HCT116 (cell line): ENCODE measurements around the gene OR4Q3. TPM values are rescaled to one million over a fixed set of nuclear protein-coding genes. Genes with fewer than 3 reads are reported as not detected.
"Not testable (repeated sequence)": the region's sequence is repeated elsewhere in the genome, so short reads cannot be mapped to it uniquely, and the experiment has no call there.

ENCODE experiments used
- ATAC-seq: fragments of 200-7000 bp; cut with Tn5 transposase; 2 replicates; pipeline ENCODE4 v1.9.1; 2020; ENCODE audit warnings: mild to moderate bottlenecking, moderate library complexity
- BruUV-seq: library from RNA; stranded (reverse); fragments of 400-500 nt; replicated peaks from 2 replicates; lab custom pipeline; 2021; lab: Mats Ljungman, UMichigan
- CTCF ChIA-PET: fragments of 300-600 bp; sonication (Branson Sonifier 250); formaldehyde crosslinking; loops from one replicate; lab custom pipeline; 2021; ENCODE audit warnings: antibody characterized with exemption; lab: Charles Lee
- POLR2A ChIA-PET: fragments of 300-600, 350-600 bp; sonication (Branson Sonifier 250); formaldehyde crosslinking; loops from one replicate; lab custom pipeline; 2021; ENCODE audit warnings: antibody characterized with exemption; lab: Charles Lee
- RAD21 ChIA-PET, 2 experiments: fragments of 300-600 bp; sonication (Branson Sonifier 250); formaldehyde crosslinking; loops; one replicate each; lab custom pipeline; 2023; ENCODE audit warnings: low total read pairs in 2 of 2; ENCODE audit not compliant: uncharacterized antibody in 2 of 2, unreplicated experiment in 2 of 2, low non-redundant PET in 1 of 2; lab: Charles Lee
- DNase-seq: peaks from one replicate; pipeline ENCODE4 v3.0.0-alpha.2; 2010; ENCODE audit warnings: low read depth, low spot score
- H2AFZ ChIP-seq: fragments of 200-600 bp; shearing (Covaris generic), sonication (generic); 2 replicates; pipeline ENCODE4 v1.6.1; 2017; ENCODE audit warnings: low read depth, mixed run types, mixed read lengths, antibody characterized with exemption, low read length; ENCODE audit not compliant: poor library complexity, severe bottlenecking
- H3K27ac ChIP-seq: 2 replicates; pipeline ENCODE4 v1.5.1; 2012; ENCODE audit warnings: low read depth, low read length
- H3K27me3 ChIP-seq: fragments of 200-600 bp; sonication (generic); 2 replicates; pipeline ENCODE4 v1.6.1; 2016; ENCODE audit warnings: mixed run types, low read length, mixed read lengths; ENCODE audit not compliant: insufficient read depth
- H3K36me3 ChIP-seq, 2 experiments: fragments of 200-500 bp in 1 of 2; fragments of 200-600 bp in 1 of 2; sonication (Bioruptor generic) in 1 of 2; sonication (generic) in 1 of 2; 2 replicates each; pipeline versions ENCODE4 v1.5.1 to v1.6.1; 2014 to 2016; ENCODE audit warnings: low read length in 2 of 2, inconsistent platforms in 1 of 2, mixed read lengths in 1 of 2, mixed run types in 1 of 2; ENCODE audit not compliant: insufficient read depth in 2 of 2, control insufficient read depth in 1 of 2
- H3K4me1 ChIP-seq, 2 experiments: fragments of 200-600 bp in 1 of 2; sonication (generic) in 1 of 2; 2 replicates each; pipeline versions ENCODE4 v1.5.1 to v1.6.1; 2012 to 2017; ENCODE audit warnings: low read length in 2 of 2, inconsistent platforms in 1 of 2, mild to moderate bottlenecking in 1 of 2, mixed read lengths in 1 of 2, mixed run types in 1 of 2, moderate library complexity in 1 of 2; ENCODE audit not compliant: insufficient read depth in 2 of 2, control insufficient read depth in 1 of 2
- H3K4me2 ChIP-seq: fragments of 200-600 bp; sonication (generic); 2 replicates; pipeline ENCODE4 v1.6.1; 2017; ENCODE audit warnings: mixed run types, low read length, mixed read lengths
- H3K4me3 ChIP-seq, 2 experiments: fragments of 200-600 bp in 1 of 2; sonication (generic) in 1 of 2; replicated peaks in 1 of 2; 2 replicates each; pipeline ENCODE4 v1.5.1; 2011 to 2016; ENCODE audit warnings: low read length in 2 of 2, control low read depth in 1 of 2, low read depth in 1 of 2, mild to moderate bottlenecking in 1 of 2, mixed read lengths in 1 of 2, mixed run types in 1 of 2
- H3K79me2 ChIP-seq: fragments of 200-600 bp; sonication (generic); 2 replicates; pipeline ENCODE4 v1.6.1; 2017; ENCODE audit warnings: mild to moderate bottlenecking, mixed run types, low read length, moderate library complexity, mixed read lengths; ENCODE audit not compliant: insufficient read depth
- H3K9ac ChIP-seq: fragments of 200-600 bp; sonication (generic); 2 replicates; pipeline ENCODE4 v1.6.1; 2016; ENCODE audit warnings: low read length, mixed read lengths
- H3K9me2 ChIP-seq: fragments of 200-600 bp; sonication (generic), shearing (Covaris generic); 2 replicates; pipeline ENCODE4 v1.6.1; 2017; ENCODE audit warnings: mixed run types, mild to moderate bottlenecking, moderate library complexity; ENCODE audit not compliant: insufficient read depth
- H3K9me3 ChIP-seq, 2 experiments: fragments of 200-500 bp in 1 of 2; fragments of 200-600 bp in 1 of 2; sonication (Bioruptor generic) in 1 of 2; sonication (generic) in 1 of 2; 2 replicates each; pipeline ENCODE4 v1.6.1; 2014 to 2017; ENCODE audit warnings: low read length in 2 of 2, mixed read lengths in 2 of 2, inconsistent platforms in 1 of 2, low read depth in 1 of 2, mild to moderate bottlenecking in 1 of 2, mixed run types in 1 of 2, moderate library complexity in 1 of 2; ENCODE audit not compliant: control insufficient read depth in 1 of 2, insufficient read depth in 1 of 2
- H4K20me1 ChIP-seq: fragments of 200-600 bp; sonication (generic), shearing (Covaris generic); 2 replicates; pipeline ENCODE4 v1.6.1; 2017; ENCODE audit warnings: mixed run types, mild to moderate bottlenecking, moderate library complexity; ENCODE audit not compliant: insufficient read depth
- intact Hi-C: fragments of 100-400 bp; cut with micrococcal nuclease; formaldehyde crosslinking; loops from 2 replicates; pipeline ENCODE4 v1.10.0; 2022
- total RNA-seq: library from RNA; stranded (reverse); gene quantifications from one replicate; pipeline ENCODE4 v1.2.1, GENCODE V29; 2021; ENCODE audit not compliant: unreplicated experiment

Gene OR4Q3
- total RNA-seq, 1 experiment from 2014 or later = not detected

- H3K27ac ChIP-seq, H2AFZ ChIP-seq, intact Hi-C loops, CTCF ChIA-PET, POLR2A ChIA-PET, RAD21 ChIA-PET, H3K79me2 ChIP-seq, H4K20me1 ChIP-seq, H3K9me2 ChIP-seq, H3K9ac ChIP-seq, H3K4me3 ChIP-seq, H3K4me2 ChIP-seq, H3K27me3 ChIP-seq, H3K4me1 ChIP-seq, H3K36me3 ChIP-seq, ATAC-seq, BruUV-seq, DNase-seq: not testable (repeated sequence)
- peaks cover 14 to 32% of the 10 kb centered on the region in 2 experiments; a peak in 2 of 4 replicates for H3K9me3 ChIP-seq
These were observed 43.9 kb downstream of the OR4Q3 start for GRCh38 chr14:19787318-19787717.

DNA sequence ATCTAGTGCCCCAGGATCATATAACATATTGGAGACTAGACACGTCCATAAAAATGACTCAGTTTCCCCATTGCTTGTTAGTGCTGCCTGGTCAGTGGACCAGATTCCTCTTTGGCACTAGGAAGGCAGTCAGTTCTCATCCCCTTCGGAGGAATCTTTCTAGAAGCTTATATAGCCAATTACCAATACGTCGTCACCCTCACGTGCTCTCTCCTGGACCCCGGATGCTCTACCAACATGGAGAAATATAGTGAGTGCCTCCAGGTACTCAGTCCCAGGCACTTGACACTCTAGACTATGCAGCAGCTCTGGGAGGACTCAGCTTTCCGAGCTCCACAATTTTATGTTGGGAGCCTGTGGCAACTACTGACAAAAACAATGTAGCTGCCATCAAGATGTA lies 44.8 kb downstream of the OR4Q3 start:
- RAD21 ChIA-PET, H2AFZ ChIP-seq, H3K4me2 ChIP-seq, BruUV-seq, H4K20me1 ChIP-seq, H3K4me3 ChIP-seq, H3K27ac ChIP-seq, H3K36me3 ChIP-seq, H3K9me2 ChIP-seq, H3K9ac ChIP-seq, CTCF ChIA-PET, DNase-seq, H3K79me2 ChIP-seq, H3K27me3 ChIP-seq, ATAC-seq, POLR2A ChIA-PET, intact Hi-C loops, H3K4me1 ChIP-seq: not testable (repeated sequence)
- peaks cover 14 to 32% of the 10 kb centered on the region in 2 experiments; a peak in 2 of 4 replicates for H3K9me3 ChIP-seq

DNA sequence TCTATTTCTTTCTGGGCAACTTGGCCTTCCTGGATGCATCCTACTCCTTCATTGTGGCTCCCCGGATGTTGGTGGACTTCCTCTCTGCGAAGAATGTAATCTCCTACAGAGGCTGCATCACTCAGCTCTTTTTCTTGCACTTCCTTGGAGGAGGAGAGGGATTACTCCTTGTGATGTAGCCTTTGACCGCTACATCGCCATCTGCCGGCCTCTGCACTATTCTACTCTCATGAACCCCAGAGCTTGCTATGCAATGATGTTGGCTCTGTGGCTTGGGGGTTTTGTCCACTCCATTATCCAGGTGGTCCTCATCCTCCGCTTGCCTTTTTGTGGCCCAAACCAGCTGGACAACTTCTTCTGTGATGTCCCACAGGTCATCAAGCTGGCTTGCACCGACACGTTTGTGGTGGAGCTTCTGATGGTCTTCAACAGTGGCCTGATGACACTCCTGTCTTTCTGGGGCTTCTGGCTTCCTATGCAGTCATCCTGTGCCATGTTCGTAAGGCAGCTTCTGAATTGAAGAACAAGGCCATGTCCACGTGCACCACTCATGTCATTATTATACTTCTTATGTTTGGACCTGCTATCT lies 53.2 kb downstream of the OR4Q3 start:
- H3K4me3 ChIP-seq, intact Hi-C loops, H3K9ac ChIP-seq, H3K27me3 ChIP-seq, H3K79me2 ChIP-seq, POLR2A ChIA-PET, RAD21 ChIA-PET, H3K4me2 ChIP-seq, H3K36me3 ChIP-seq, H4K20me1 ChIP-seq, H2AFZ ChIP-seq, BruUV-seq, H3K4me1 ChIP-seq, CTCF ChIA-PET, H3K9me2 ChIP-seq, H3K27ac ChIP-seq, ATAC-seq, DNase-seq: not testable (repeated sequence)
- H3K9me3 ChIP-seq = peaks cover 23 to 30% of the 10 kb centered on the region in 2 experiments; a peak in 2 of 4 replicates

Other genes with a start within 250 kb of the OR4Q3 start
- gene OR11H2, start 29.7 kb upstream of the OR4Q3 start, total RNA-seq = not detected
- gene OR4M1, start 29.9 kb downstream of the OR4Q3 start, total RNA-seq = not detected
- not detected for gene OR4N2, start 60.2 kb downstream of the OR4Q3 start, total RNA-seq
- gene OR4K2, start 131.6 kb downstream of the OR4Q3 start, total RNA-seq = not detected
- gene OR4K5, start 177.0 kb downstream of the OR4Q3 start, total RNA-seq = not detected
- not detected for gene OR4K1, start 187.3 kb downstream of the OR4Q3 start, total RNA-seq
- not detected for gene OR4K15, start 232.0 kb downstream of the OR4Q3 start, total RNA-seq